ENCODE data around the gene PAIP1. TPM values are rescaled to one million over a fixed set of nuclear protein-coding genes. Genes with fewer than 3 reads are reported as not detected.

PAIP1 gene
- total and polyA plus RNA-seq, 12 donors: 54.8 to 262 (median 84.6) TPM

DNA sequence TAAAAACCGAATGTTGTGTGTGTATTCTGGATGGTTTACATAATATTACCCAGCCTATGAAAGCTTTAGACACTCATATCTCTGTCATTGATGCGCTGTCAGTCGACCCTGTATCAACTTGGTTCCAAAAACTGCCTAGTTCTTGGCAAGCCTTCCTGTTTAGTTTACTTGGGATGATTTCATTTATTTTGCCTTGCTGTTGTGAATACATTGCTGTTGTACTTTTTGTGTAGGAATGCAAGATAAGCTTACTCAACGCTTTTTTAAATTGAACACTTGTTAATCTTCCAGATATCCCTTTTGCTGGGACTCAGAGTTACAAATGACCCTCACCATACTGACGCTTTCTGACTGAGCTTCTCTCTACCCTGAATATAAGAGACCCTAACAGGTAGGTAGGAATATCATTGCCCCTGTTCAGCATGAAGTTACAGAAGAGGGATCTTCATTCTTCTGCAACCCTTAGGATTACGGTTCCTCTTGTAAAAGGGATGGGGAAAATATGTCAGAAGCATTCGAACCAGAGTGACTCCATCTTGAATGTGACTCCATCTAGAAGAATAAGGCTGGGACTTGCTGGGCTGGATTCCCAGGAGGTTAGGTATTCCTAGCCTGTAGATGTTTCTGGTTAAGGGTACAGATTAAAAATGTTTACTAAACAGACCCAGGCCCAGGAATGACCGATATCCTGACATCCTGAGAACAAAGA, 13.7 kb upstream of the PAIP1 start:
- TF ChIP-seq, protein P1, sequence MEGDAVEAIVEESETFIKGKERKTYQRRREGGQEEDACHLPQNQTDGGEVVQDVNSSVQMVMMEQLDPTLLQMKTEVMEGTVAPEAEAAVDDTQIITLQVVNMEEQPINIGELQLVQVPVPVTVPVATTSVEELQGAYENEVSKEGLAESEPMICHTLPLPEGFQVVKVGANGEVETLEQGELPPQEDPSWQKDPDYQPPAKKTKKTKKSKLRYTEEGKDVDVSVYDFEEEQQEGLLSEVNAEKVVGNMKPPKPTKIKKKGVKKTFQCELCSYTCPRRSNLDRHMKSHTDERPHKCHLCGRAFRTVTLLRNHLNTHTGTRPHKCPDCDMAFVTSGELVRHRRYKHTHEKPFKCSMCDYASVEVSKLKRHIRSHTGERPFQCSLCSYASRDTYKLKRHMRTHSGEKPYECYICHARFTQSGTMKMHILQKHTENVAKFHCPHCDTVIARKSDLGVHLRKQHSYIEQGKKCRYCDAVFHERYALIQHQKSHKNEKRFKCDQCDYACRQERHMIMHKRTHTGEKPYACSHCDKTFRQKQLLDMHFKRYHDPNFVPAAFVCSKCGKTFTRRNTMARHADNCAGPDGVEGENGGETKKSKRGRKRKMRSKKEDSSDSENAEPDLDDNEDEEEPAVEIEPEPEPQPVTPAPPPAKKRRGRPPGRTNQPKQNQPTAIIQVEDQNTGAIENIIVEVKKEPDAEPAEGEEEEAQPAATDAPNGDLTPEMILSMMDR (IDR thresholded peaks at IDR 0.05): no peak
- no peak for TF ChIP-seq POLR2A (IDR thresholded peaks at IDR 0.05)
- intact Hi-C loops (cut with DNase I): no loop called here

DNA sequence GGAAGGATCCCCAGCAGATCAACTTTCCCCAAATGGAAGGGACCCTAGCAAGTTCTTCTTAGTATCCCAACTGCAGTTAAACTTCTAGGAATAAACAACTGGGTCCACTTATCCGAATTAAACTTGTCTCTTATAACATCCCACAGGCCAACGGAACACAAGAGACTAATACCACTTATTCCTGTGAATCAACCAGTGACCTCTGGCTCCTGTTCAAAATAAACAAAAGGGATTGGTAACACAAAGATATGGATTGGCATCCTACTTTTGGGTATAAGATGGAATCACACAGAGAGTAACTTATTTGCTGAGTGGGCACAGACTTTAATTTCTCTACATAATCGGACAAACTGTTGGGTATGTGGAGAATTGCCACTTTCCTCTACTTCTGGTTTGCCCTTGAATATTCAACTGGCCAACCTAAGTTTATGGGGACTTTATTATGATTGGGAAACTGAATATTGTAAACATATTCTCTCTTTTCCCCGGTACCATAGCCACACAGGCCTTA, 12.4 kb upstream of the PAIP1 start:
- no peak for DNase-seq
- H3K4me1 ChIP-seq (replicated peaks in 1 of 2): peaks cover 7 to 17% of the 10 kb centered on the region in 2 donors
- no peak for TF ChIP-seq POLR2A (IDR thresholded peaks at IDR 0.05)
- TF ChIP-seq, protein P1 (IDR thresholded peaks at IDR 0.05): no peak
- H3K9me3 ChIP-seq (replicated peaks in 1 of 3): no peaks in the 10 kb centered on the region
- 69 to 78% (median 76%) methylated on average over 4 of the region's 4 CpGs for WGBS, 4 donors
- H3K27me3 ChIP-seq: no peaks in the 10 kb centered on the region
- H3K27ac ChIP-seq: no peak overlapping the region
- H3K4me3 ChIP-seq: no peak overlapping the region
- intact Hi-C loops (cut with DNase I): no loop called here
- no peaks in the 10 kb centered on the region for H3K36me3 ChIP-seq (replicated peaks in 1 of 2)

More for the DNA sequence above, 13.7 kb upstream of the PAIP1 start:
- H3K4me1 ChIP-seq (replicated peaks in 1 of 2): peaks cover 7 to 17% of the 10 kb centered on the region in 2 donors
- no peak for DNase-seq
- H3K9me3 ChIP-seq (replicated peaks in 1 of 3): no peaks in the 10 kb centered on the region
- H3K36me3 ChIP-seq (replicated peaks in 1 of 2): no peaks in the 10 kb centered on the region
- H3K27me3 ChIP-seq: no peaks in the 10 kb centered on the region
- 83 to 91% (median 86%) methylated on average over 8 of the region's 8 CpGs for WGBS, 4 donors
- no peak overlapping the region for H3K4me3 ChIP-seq
- peak overlapping the region in 1 of 5 donors; percentile 25 for H3K27ac ChIP-seq

DNA sequence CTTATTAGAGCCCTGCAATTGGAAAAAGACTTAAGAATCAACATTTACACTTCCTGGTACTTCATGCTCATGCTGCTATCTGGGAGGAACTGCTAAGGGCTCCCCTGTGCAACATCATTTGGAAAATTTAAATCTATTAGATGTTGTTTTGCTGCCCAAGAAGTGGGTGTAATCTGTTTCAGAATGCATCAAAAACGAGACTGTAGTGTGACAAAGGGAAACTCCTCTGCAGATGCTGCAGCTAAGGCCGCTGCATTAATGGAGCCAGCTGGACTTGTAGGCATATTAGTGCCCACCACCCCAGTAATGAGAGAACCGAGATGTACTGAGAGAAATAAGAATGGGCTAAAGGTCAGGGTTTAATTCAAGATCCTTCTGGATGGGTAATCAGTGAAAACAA, 11.1 kb upstream of the PAIP1 start:
- 83 to 92% (median 88%) methylated on average over 3 of the region's 3 CpGs for WGBS, 4 donors
- H3K4me1 ChIP-seq (replicated peaks in 1 of 2): peaks cover 7 to 14% of the 10 kb centered on the region in 2 donors
- intact Hi-C loops (cut with DNase I): no loop called here
- no peak for TF ChIP-seq POLR2A (IDR thresholded peaks at IDR 0.05)
- TF ChIP-seq, protein P1 (IDR thresholded peaks at IDR 0.05): no peak
- no peak for DNase-seq
- H3K27ac ChIP-seq: no peak overlapping the region
- no peak overlapping the region for H3K4me3 ChIP-seq
- no peaks in the 10 kb centered on the region for H3K27me3 ChIP-seq
- no peaks in the 10 kb centered on the region for H3K36me3 ChIP-seq (replicated peaks in 1 of 2)
- no peaks in the 10 kb centered on the region for H3K9me3 ChIP-seq (replicated peaks in 1 of 3)

DNA sequence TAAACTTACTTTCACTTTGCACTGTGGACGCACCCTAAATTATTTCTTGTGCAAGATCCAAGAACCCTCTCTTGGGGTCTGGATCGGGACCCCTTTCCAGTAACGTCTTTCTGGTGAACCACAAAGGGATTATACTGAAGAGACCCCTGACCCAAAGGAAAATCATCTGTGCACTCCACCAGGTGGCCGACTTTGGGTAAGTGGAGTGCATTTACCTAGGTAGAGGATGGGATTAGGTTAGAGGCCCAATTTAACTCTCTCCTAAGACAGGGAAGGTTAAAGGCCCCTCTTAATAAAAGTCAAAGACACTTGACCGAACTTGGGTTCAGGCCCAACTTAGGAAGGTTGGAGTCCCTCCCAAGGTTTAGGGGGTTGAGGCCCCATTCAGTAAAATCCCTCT, 8.2 kb upstream of the PAIP1 start:
- Histone ChIP-seq H3K4me3 (no peak overlapping the region), H3K36me3 (replicated peaks in 1 of 2) (no peaks in the 10 kb centered on the region), H3K27me3 (no peaks in the 10 kb centered on the region), H3K9me3 (replicated peaks in 1 of 3) (no peaks in the 10 kb centered on the region), H3K27ac (no peak overlapping the region), H3K4me1 (replicated peaks in 1 of 2) (no peaks in the 10 kb centered on the region)
- DNase-seq: no peak
- intact Hi-C loops (cut with DNase I): no loop called here
- WGBS, 4 donors: 83 to 91% (median 87%) methylated on average over 5 of the region's 5 CpGs
- TF ChIP-seq, protein P1 (IDR thresholded peaks at IDR 0.05): no peak
- TF ChIP-seq POLR2A (IDR thresholded peaks at IDR 0.05): no peak
